Colonic mucosa (tissue), 4 donors: ENCODE data around the gene MED13L. TPM values are rescaled to one million over a fixed set of nuclear protein-coding genes. Genes with fewer than 3 reads are reported as not detected.

Source experiments
- DNase-seq: peaks from one replicate; pipeline ENCODE4 v3.0.0-alpha.2; 2020
- H3K27ac ChIP-seq: fragments of 200-600 bp; one replicate; pipeline ENCODE4 v1.8.0; 2021
- H3K27me3 ChIP-seq: fragments of 200-600 bp; one replicate; pipeline ENCODE4 v1.8.0; 2021
- H3K36me3 ChIP-seq: fragments of 200-600 bp; one replicate; pipeline ENCODE4 v1.8.0; 2021
- H3K4me1 ChIP-seq: fragments of 200-600 bp; one replicate; pipeline ENCODE4 v1.8.0; 2021; ENCODE audit warnings: mild to moderate bottlenecking
- H3K4me3 ChIP-seq: fragments of 200-600 bp; one replicate; pipeline ENCODE4 v1.8.0; 2021
- H3K9ac ChIP-seq, 2 donors: one replicate each; pipeline ENCODE4 v1.7.0; 2013; ENCODE audit warnings: control low read depth in 2 of 2, low read depth in 2 of 2, low read length in 2 of 2
- H3K9me3 ChIP-seq: fragments of 200-600 bp; one replicate; pipeline ENCODE4 v1.8.0; 2021
- CTCF ChIP-seq: fragments of 200-600 bp; IDR thresholded peaks from one replicate; pipeline ENCODE4 v1.8.0; 2022; ENCODE audit warnings: antibody characterized with exemption, mild to moderate bottlenecking
- intact Hi-C: fragments of 100-400 bp; cut with DNase I; formaldehyde crosslinking; loops from one replicate; pipeline ENCODE4 v1.14.1; 2022
- total RNA-seq, 2 donors: library from RNA; stranded (reverse); fragmentation: NEBNext Ultra II Directional in 1 of 2; extraction: Animal tissue kit (Norgen Biotek cat#: 25700) in 1 of 2; gene quantifications; one replicate each; pipeline ENCODE4 v1.2.1, GENCODE V29; 2021
- donor health status: healthy.
- donor health status: DM: no; HTN: no; CAD: no.
- donor health status: DM: no; HTN: no; CAD: no.

MED13L gene
- total RNA-seq, 2 donors from 2014 or later: 73.8 to 92.6 TPM

DNA sequence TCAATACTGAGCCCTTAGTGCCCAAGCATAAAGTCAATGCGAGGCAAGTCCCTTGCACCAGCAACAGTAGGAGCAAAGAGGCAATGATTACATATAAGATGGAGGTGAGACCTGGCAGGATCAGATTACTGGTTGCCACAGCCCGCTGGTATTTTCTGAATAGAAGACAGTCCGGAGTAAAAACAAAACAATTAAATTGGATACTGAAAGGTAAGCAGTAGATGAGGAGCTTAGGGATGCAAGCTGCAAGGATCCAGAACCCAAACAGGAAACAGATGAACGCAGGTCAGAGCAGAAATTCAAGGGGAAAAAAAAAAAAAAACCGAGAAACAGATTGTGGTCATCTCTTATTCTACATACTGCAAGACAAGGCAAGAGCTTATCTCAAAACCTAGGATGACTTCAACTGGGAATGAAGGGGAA is 119.6 kb downstream of the MED13L start:
- TF ChIP-seq CTCF: no peak
- Histone ChIP-seq H3K4me1 (no peaks in the 10 kb centered on the region), H3K27me3 (no peaks in the 10 kb centered on the region), H3K27ac (no peak overlapping the region), H3K4me3 (no peak overlapping the region), H3K9me3 (no peaks in the 10 kb centered on the region), H3K36me3 (no peaks in the 10 kb centered on the region), H3K9ac (no peak overlapping the region)
- no peak for DNase-seq
- intact Hi-C loops: no loop called here

DNA sequence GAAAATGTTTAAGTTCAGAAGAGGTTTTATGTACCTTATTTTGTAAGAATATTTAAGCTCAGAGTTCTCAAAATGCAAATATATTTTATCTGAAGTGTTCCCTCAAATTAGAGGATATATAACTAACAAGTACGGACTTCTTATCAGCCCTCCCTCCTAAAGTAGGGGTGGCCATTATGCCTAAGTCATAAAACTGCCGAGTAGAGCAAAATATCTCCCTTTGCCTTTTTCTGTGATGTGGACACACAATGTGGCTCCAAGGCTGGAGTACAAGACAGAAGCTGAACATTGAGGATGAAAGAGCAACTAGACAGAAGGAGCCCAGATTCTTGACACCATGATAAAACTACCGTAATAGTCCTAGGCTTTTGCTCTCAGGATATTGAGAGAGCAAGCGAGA is 120.9 kb downstream of the MED13L start:
- no peak overlapping the region for H3K4me3 ChIP-seq
- no peaks in the 10 kb centered on the region for H3K4me1 ChIP-seq
- no peaks in the 10 kb centered on the region for H3K27me3 ChIP-seq
- H3K27ac ChIP-seq: no peak overlapping the region
- H3K36me3 ChIP-seq: no peaks in the 10 kb centered on the region
- no peak overlapping the region for H3K9ac ChIP-seq
- no peak for DNase-seq
- no peak for TF ChIP-seq CTCF
- intact Hi-C loops: no loop called here
- H3K9me3 ChIP-seq: no peaks in the 10 kb centered on the region

DNA sequence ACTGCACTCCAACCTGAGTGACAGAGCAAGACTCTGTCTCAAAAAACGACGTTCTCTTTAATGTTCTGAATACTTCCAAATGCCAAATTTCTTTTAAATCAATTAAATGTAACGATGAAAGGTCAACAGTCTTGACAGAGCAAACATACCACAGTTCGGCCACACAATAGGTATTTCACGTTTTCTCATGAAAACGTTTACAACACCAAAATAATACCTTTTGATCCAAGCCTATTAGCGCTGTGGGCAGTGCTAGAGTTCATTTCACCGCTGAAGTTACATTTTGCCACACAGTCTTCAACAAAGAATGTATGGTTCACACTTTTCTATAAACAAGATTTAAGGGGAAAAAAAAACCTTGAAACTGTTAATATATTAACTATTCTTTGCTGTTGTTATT is 122.1 kb downstream of the MED13L start:
- no peaks in the 10 kb centered on the region for H3K4me1 ChIP-seq
- no peaks in the 10 kb centered on the region for H3K27me3 ChIP-seq
- H3K4me3 ChIP-seq: no peak overlapping the region
- no peak overlapping the region for H3K27ac ChIP-seq
- intact Hi-C loops: no loop called here
- H3K9me3 ChIP-seq: no peaks in the 10 kb centered on the region
- H3K9ac ChIP-seq: no peak overlapping the region
- TF ChIP-seq CTCF: no peak
- H3K36me3 ChIP-seq: no peaks in the 10 kb centered on the region
- DNase-seq: no peak

- DNase-seq: no peak
- H3K36me3 ChIP-seq: no peaks in the 10 kb centered on the region
- no peaks in the 10 kb centered on the region for H3K27me3 ChIP-seq
- intact Hi-C loops: no loop called here
- no peak for TF ChIP-seq CTCF
- no peaks in the 10 kb centered on the region for H3K4me1 ChIP-seq
- H3K9ac ChIP-seq: no peak overlapping the region
- no peaks in the 10 kb centered on the region for H3K9me3 ChIP-seq
- H3K4me3 ChIP-seq: no peak overlapping the region
- no peak overlapping the region for H3K27ac ChIP-seq
Observed at GRCh38 chr12:116153983-116154382, 123.5 kb downstream of the MED13L start.

DNA sequence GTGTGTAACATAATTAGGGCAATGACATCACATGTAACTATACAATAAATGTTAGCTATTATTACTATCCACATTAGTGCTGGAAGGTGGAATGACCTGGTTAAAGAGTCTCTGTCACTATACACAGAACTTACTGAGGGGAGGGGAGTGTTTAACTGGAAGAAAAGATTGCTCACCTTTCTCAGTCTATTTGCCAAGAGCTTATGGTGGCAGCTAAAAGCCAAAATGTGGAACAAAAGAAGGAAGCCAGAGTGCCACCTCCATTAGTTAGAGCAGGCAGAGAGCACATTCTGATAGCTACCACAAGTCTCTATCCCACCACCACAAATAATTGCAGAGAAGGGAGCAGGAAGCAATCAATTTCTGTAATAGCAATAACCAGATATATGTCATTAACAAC is 124.4 kb downstream of the MED13L start:
- H3K27ac ChIP-seq: no peak overlapping the region
- H3K4me1 ChIP-seq: no peaks in the 10 kb centered on the region
- no peak for DNase-seq

More for the DNA sequence above, 124.4 kb downstream of the MED13L start:
- TF ChIP-seq CTCF: no peak
- Histone ChIP-seq H3K27me3 (no peaks in the 10 kb centered on the region), H3K9me3 (no peaks in the 10 kb centered on the region), H3K9ac (no peak overlapping the region), H3K4me3 (no peak overlapping the region), H3K36me3 (no peaks in the 10 kb centered on the region)
- intact Hi-C loops: no loop called here
